GM03348 (cell line): ENCODE results near the gene MAPKBP1.
A peak's percentile ranks its signal among the peaks of the same experiment; 100 is the strongest.

Source experiments
- DNase-seq: peaks from one replicate; pipeline ENCODE4 v3.0.0; 2012; ENCODE audit warnings: low spot score

The MAPKBP1 gene

DNA sequence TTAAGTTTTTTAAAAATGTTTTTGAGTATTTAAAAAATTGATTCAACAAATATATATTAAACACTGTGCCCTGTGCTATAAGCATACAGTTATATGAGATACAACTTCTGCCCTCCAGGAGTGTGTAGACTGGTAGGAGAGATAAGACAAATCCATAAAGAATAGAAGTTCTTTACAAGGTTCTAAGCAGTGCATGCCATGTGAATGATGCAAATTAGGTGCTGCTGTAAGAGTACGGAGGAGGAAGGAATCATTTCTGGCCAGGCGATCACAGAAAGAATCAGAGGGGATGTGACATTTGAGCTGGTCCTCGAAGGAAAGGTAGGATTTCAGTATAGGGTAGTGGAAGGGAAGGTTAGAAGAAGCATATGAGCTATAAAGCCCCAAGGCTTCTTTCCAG is 14.0 kb downstream of the MAPKBP1 start:
- DNase-seq: no peak

DNA sequence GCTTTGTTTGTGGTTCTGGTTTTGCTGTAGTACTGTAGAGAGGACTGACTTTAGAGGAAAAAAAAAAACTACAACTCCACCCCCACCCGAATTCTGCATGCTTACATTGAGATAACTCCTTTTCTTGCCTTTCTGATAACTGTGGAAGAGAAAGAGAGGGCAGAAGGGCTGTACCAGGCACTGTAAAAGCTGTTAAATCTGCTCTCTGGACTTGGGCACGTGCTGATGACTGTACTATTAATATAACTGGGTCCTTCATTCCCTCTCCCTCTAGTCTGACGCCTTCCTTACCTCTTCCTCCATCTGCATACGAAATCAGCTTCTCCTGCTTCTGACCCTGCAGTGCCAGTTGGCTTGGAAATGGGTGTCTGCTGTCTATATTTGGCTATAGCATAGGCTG is 15.0 kb downstream of the MAPKBP1 start:
- no peak for DNase-seq

DNA sequence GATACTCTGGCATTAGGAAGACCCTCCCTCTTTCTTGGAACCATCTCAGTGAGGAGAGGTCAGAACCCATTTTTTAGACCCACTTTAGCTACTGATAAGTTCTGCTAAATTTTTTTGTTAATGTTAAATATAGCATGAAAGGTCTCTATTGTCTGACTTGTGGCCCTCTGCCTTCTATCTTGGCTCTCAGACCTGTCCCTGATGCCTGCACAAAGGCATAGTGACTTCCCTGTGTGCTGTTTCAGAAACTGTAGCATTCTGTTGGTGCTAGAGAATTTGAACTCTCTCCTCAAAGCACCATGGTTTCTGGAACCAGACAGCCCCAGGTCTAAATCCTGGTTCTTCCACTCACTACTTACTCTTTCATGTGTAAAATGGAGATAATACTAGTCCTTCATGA is 15.4 kb downstream of the MAPKBP1 start:
- DNase-seq: no peak

DNA sequence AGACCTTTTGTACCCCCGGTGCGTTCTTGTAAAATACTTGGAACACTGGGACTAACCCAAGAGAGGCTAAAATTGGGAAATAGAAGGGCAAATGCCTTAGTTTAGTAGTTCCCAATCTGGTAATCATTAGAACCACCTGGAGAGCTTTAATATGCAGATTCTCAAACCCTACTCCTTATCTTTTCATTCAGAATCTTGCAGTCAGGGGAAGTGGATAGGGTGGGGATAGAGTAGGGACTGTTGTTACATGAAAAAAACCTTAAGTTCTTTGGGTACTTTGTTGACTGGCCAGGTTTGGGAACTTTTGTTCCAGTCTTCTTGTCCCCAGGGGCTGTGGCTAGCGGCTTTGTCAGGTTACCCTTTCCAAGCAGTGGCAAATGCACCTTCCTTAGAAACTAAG is 15.9 kb downstream of the MAPKBP1 start:
- no peak for DNase-seq

DNA sequence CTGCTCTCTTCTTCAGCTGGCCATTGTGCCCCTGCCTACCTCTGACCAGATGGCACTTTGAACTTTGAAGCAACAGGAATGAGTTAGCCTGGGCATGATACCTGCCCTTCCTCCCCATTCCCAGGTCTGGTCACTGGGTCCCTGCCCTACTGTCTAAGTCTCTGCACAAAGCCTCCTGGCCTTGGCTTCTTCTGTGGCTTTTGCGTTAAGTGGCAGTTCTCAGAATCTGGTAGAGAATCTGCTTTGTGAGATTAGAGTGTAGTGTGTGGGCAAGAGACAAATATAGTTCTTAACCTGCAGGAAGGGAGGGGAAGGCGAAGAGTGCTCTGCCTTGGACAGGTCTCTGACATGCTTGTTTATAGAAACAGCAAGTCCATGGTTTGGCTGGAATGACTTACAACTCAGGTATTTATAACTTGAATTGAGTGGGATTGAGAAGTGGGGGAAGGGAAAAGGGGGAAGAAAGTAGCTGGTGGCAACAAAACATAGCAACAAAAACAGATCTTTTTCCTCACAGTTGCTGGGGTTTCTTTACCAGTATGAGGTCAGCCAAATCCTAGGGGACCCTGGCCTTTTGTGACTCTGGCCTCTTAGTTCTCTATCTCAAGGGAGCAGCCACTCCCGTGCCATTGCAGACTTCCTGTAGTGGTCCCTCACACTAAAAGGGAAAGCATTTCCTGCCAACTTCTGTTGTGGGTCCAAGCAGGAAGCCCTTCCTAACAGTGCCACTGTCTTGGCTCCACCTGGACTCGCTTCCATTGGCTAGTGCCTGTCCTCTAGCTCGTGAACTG is 16.7 kb downstream of the MAPKBP1 start:
- DNase-seq: peak; percentile 38

GRCh38 chr15:41791547-41791937 is 17.3 kb downstream of the MAPKBP1 start:
- DNase-seq: no peak

DNA sequence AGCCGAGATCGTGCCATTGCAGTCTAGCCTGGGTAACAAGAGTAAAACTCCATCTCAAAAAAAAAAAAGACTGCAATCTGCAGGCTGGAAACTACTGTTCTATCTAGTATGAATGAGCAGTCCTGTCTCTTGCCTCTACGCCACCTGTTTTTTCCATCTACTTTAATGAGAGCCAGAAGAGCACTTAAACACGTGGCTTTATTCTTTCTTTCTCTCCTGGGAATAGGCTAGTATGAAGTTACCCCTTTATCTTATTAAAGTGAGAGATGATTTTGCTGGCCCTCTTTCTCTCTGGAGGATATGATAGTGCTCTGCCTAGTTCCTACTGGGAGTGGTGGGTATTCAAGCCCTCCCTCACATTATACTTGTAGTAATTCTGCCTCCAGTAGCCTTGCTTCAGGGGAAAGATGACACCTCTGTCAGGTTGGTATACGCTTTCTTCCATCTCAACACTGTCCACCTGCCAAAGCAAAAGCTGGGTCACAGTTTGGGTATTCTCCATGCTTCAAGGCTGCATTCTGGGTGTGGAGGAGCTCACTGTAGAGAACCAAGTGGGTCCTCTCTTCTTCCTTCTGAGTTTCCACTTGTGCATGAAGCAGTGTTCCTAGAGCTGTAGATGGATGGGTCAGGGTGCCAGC is 17.8 kb downstream of the MAPKBP1 start:
- no peak for DNase-seq

- DNase-seq: no peak
These were observed 19.8 kb downstream of the MAPKBP1 start for GRCh38 chr15:41794081-41794480.

DNA sequence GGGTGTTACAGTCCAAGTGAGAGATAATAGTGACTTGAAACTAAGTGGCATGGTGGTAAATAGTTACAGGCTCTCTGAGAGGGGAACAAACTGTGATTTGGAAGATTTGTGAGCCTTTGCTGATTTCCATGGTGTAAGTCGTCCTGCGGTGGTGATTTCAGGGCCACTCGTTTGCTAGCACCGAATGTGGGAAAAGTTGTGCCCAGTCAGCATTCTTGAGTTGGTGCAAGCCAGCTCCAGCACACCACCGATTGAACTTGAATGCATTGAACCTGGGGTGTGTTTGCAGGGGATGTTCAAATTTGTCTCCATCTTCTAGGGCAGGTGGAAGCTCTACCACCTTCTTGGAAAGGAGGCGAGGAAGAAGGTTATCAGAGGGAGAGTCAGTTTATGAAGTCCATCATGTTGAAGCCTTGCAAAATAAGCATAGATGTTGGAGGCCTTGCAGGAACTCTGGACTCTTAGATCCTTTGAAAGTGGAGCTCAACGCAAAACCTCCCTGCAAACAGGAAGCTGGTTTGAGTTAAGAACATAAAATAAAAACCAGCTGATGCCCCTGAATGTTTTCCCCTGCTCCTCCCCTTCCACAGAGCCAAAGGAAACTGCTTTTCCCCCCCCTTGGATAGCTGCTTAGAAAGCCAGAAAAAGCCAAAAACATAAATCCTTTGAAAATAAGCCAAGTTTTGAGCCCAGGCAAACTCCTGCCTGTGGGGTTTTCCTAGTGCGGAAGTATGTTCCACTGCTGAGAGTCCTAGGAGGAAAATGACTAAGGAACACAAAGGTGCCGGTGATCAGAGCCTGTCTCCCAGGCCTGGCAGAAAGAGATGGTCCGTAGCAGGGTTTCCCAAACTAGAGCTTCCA is 21.9 kb downstream of the MAPKBP1 start:
- peak; percentile 75 for DNase-seq

DNA sequence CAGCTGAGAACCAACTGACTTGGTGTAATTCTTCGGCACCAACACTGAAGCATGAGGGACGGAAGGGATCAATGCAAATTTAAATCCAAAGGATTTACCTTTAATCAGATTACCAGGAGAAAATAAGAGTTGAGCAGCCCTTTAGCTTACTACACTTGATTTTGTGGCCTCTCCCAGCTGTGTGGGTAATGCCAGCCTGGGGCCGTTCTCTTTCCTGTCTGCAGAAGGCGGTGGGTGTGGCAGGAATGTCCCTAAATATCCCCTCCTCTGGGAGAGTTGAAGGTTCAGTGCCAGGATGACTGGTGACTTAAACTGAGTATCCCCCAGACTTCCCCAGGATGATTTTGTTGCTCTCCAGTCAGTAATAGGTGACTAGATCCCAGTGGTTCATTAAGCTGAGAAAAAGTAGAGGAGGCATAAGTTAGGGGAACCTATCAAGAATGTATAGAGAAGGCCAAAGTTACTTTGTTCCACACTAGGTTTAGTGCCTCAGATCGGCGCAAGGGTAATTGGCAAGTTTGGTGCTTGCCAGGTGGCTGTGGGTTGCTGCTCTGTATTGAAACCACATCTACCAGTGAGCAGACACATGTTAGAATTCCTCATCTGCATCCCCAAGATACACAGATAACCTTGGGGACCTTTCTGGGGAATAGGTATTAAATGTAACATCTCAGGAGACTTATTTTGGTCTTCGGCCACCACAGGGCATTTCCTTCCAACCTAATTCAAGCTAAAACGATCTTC is 23.1 kb downstream of the MAPKBP1 start:
- no peak for DNase-seq

- DNase-seq: peak; percentile 38
These were observed 24.6 kb downstream of the MAPKBP1 start for GRCh38 chr15:41798607-41799487.

- DNase-seq: no peak
These were observed 25.2 kb downstream of the MAPKBP1 start for GRCh38 chr15:41799488-41799805.

GRCh38 chr15:41801185-41801584 is 26.9 kb downstream of the MAPKBP1 start:
- DNase-seq: no peak

DNA sequence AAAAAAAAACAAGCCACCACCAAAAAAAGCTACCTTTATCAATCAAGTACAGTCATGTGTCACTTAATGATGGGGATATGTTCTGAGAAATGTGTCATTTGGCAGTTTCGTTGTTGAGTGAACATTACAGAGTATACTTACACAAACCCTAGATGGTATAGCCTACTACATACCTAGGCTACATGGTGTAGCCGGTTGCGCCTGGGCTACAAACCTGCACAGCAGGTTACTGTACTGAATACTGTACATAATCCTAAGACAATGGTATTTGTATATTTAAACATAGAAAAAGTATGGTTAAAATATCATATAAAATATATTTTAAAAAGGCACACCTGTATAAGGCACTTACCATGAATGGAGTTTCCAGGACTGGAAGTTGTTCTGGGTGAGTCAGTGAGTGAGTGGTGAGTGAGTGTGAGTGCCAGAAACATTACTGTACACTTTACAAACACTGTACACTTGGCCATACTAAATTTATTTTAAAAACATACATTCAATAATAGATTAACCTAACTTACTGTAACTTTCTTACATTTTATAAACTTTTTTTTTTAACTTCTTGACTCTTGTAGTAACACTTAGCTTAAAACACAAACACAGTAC is 27.7 kb downstream of the MAPKBP1 start:
- no peak for DNase-seq

DNA sequence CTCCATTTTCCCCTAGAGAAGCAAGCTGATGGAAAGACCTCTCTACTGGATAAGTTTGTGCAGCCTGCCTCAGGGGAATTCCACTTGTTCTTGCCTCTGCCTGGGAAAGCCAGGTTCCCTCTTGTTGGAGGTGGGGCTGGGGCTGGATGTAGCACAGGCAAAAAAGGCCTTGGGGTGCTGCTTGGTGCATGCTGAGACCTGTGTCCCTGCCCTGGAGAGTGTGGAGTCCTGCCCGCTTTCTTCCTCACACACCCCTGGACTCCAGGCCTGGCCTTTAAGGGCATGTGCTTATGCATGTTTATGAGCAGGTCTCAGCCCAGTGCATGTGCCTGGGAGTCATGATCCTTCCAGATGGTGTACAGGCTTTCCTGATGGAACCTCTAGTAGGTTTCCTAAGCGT is 30.1 kb downstream of the MAPKBP1 start:
- DNase-seq: no peak

DNA sequence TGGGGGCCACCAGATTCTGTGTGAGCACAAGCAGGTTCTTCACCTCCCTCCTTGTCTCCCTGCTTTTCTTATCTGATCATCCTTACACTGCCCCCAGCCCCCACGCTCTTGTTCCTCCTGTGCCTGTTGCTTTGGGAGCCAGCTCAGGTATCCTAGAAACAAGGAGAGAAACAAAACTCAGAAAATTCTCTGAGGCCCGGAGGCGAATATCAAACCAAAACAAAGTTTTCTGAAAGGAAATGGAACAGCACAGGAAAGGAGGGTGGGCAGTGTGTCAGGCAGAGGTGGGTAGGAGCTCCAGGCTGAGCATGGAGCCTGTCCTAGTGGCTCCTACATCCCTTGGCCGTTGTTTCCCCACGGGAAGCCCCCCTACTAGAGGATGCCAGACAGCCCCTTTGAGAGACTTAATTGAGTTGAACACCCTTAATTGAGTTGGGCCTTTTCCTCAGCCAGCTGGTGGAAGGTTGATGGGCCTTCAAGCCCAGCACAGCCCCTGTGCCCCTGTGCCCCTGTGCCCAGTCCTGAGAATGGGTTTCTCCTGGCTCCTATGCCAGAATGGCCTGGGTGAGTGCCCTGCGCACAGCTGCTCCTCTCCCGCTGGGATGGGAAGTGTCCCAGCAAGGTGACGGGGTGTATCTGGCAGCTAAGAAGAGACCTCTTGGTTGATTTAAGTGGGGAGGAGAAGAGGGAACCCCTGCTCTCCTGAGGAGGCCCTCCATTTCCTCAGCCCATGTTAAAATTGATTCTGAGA is 30.8 kb downstream of the MAPKBP1 start:
- DNase-seq: no peak

GRCh38 chr15:41805711-41806110 is 31.4 kb downstream of the MAPKBP1 start:
- no peak for DNase-seq

- DNase-seq: no peak
These were observed 32.3 kb downstream of the MAPKBP1 start for GRCh38 chr15:41806291-41807181.

- DNase-seq: peak; percentile 31
These were observed 34.8 kb downstream of the MAPKBP1 start for GRCh38 chr15:41809121-41809520.
